Lower leg skin (tissue), 3 donors: ENCODE measurements around the gene TXN.

ENCODE experiments used
- CTCF ChIP-seq, 3 donors: fragments of 450-650 bp; IDR thresholded peaks; one replicate each; pipeline ENCODE4 v1.5.1; 2016; ENCODE audit warnings: antibody characterized with exemption in 3 of 3, mild to moderate bottlenecking in 3 of 3, moderate library complexity in 2 of 3
- POLR2A ChIP-seq, 2 donors: fragments of 450-650 bp; IDR thresholded peaks; one replicate each; pipeline ENCODE4 v1.6.1; 2016 to 2017; ENCODE audit warnings: antibody characterized with exemption in 2 of 2, mild to moderate bottlenecking in 1 of 2, moderate library complexity in 1 of 2

GRCh38 chr9:110287289-110287680 is 31.0 kb upstream of the TXN start:
- no peak for TF ChIP-seq CTCF (IDR thresholded peaks at IDR 0.05)
- no peak for TF ChIP-seq POLR2A (IDR thresholded peaks at IDR 0.05)
